H1 (cell line): Measurements from ENCODE around the gene ADORA1. TPM values are rescaled to one million over a fixed set of nuclear protein-coding genes. Genes with fewer than 3 reads are reported as not detected.

ENCODE experiments used
- CBX8 ChIP-seq: fragments of 300-800, 300-1000 bp; sonication (generic); IDR thresholded peaks from 2 replicates; pipeline ENCODE4 v1.7.1; 2016; ENCODE audit warnings: low read depth, low read length, borderline replicate concordance
- CHD7 ChIP-seq: fragments of 300-600 bp; sonication (generic); IDR thresholded peaks from 2 replicates; pipeline ENCODE4 v1.7.1; 2012; ENCODE audit warnings: low read length, moderate library complexity, mild to moderate bottlenecking, inconsistent platforms; ENCODE audit not compliant: insufficient replicate concordance
- GABPA ChIP-seq: IDR thresholded peaks from 2 replicates; pipeline ENCODE4 v1.6.1; 2011; ENCODE audit warnings: mild to moderate bottlenecking, low read length, moderate library complexity, borderline replicate concordance; ENCODE audit not compliant: insufficient read depth
- HDAC2 ChIP-seq, 2 experiments: fragments of 300-600 bp in 1 of 2; sonication (generic) in 1 of 2; IDR thresholded peaks; 2 replicates each; pipeline ENCODE4 v1.6.1; 2011 to 2012; ENCODE audit warnings: low read depth in 2 of 2, low read length in 2 of 2, mild to moderate bottlenecking in 2 of 2, moderate library complexity in 2 of 2, borderline replicate concordance in 1 of 2, inconsistent platforms in 1 of 2
- KDM1A ChIP-seq: fragments of 200-600, 300-600 bp; sonication (generic); IDR thresholded peaks from 2 replicates; pipeline ENCODE4 v1.7.1; 2016; ENCODE audit warnings: mild to moderate bottlenecking, low read length, borderline replicate concordance
- POLR2A ChIP-seq, 2 experiments: IDR thresholded peaks; 1 replicate in 1 of 2; 2 replicates in 1 of 2; pipeline ENCODE4 v1.6.1; 2011; ENCODE audit warnings: low read depth in 2 of 2, low read length in 2 of 2, mild to moderate bottlenecking in 2 of 2; ENCODE audit errors: control extremely low read depth in 1 of 2
- POU5F1 ChIP-seq: IDR thresholded peaks from 2 replicates; pipeline ENCODE4 v1.6.1; 2011; ENCODE audit warnings: low read depth, mild to moderate bottlenecking, low read length, moderate library complexity
- TEAD4 ChIP-seq: IDR thresholded peaks from 2 replicates; pipeline ENCODE4 v1.6.1; 2012; ENCODE audit warnings: low read depth, low read length, inconsistent platforms, mixed read lengths
- polyA plus RNA-seq, 7 experiments: library from polyadenylated mRNA; depleted of rRNA in 3 of 7; stranded (reverse) in 5 of 7; unstranded in 2 of 7; fragments of >200 nt in 5 of 7; fragments of 200-250 nt in 2 of 7; gene quantifications; 1 replicate in 5 of 7; 2 replicates in 1 of 7; 4 replicates in 1 of 7; pipeline versions ENCODE4 v1.2.1 to v1.2.3, GENCODE V29; 2011 to 2013; ENCODE audit warnings: missing spikeins in 2 of 7, mixed read lengths in 2 of 7
- total RNA-seq: library from RNA; stranded (reverse); fragmentation: NEBNext Ultra II Directional; extraction: Animal tissue kit (Norgen Biotek cat#: 25700); gene quantifications from 2 replicates; pipeline ENCODE4 v1.2.1, GENCODE V29; 2021
- TF ChIP-seq, protein P1 (sequence below): IDR thresholded peaks from 2 replicates; pipeline ENCODE4 v1.6.1; 2012; ENCODE audit warnings: inconsistent platforms

The ADORA1 gene
- total and polyA plus RNA-seq, 2 of the 8 experiments (the other 6 are each of a cell fraction or from before 2014, with no cell fraction given) = 3.3 to 6.7 TPM

DNA sequence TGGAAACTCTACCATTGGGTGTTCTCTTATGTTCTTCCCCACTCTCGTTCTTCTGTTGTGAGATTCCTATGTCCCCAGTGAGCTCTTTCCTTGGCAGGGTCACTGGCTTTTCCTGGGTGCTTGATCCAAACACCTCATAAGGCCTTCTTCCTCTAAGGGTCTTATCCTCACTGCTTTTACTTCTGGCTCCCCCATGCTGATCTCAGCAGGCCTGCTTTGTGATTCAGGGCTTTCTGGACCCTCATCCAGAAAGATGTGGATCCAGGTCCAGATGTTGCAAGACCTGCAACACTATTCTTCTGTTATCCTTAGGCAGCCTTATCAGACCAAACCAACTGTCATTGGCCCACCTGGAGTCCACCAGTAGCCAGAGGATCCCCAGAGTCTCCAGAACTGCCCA lies 30.5 kb upstream of the ADORA1 start (continued):
- no peak for TF ChIP-seq CHD7
- no peak for TF ChIP-seq POU5F1
- TF ChIP-seq CBX8 = no peak
- no peak for TF ChIP-seq POLR2A (IDR thresholded peaks at IDR 0.05; ENCODE audit: control extremely low read depth in 1 of 2, low read depth in 2 of 2, low read length in 2 of 2)
- TF ChIP-seq, protein P1, sequence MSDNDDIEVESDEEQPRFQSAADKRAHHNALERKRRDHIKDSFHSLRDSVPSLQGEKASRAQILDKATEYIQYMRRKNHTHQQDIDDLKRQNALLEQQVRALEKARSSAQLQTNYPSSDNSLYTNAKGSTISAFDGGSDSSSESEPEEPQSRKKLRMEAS = no peak
- TF ChIP-seq KDM1A = no peak
- TF ChIP-seq TEAD4 = no peak
- no peak for TF ChIP-seq GABPA
- TF ChIP-seq HDAC2 (IDR thresholded peaks at IDR 0.05; ENCODE audit: borderline replicate concordance in 1 of 2, low read depth in 2 of 2, low read length in 2 of 2) = no peak
